Measurements from ENCODE around the gene PKD2L1. TPM values are rescaled to one million over a fixed set of nuclear protein-coding genes. Genes with fewer than 3 reads are reported as not detected.

PKD2L1 gene
- total and polyA plus RNA-seq, 10 of the 15 experiments (the other 5 are each of a cell fraction or from before 2014, with no cell fraction given), result 0.05 to 0.17 (median 0.08) TPM; not detected in 6

GRCh38 chr10:100377830-100378229, 47.8 kb upstream of the PKD2L1 start:
- peak; percentile 45 for DNase-seq (ENCODE audit: low read depth, low spot score)
- TF ChIP-seq ATF7 (IDR thresholded peaks at IDR 0.05; ENCODE audit: low read depth) (peak; percentile 60), SRF (IDR thresholded peaks at IDR 0.05; ENCODE audit: low read depth in 2 of 2, low read length in 2 of 2) (no peak), IRF5 (IDR thresholded peaks at IDR 0.05; ENCODE audit: borderline replicate concordance) (peak; percentile 59; the same call in 1 of the 2 replicates), NR2C2 (IDR thresholded peaks at IDR 0.05; ENCODE audit: borderline replicate concordance, control insufficient read depth, insufficient read length, low read depth) (no peak), HDAC6 (IDR thresholded peaks at IDR 0.05; ENCODE audit: unreplicated experiment) (no peak), FOXM1 (IDR thresholded peaks at IDR 0.05; ENCODE audit: low read depth, low read length) (0 out of 2 replicates have a peak, but pooled peaks have one; percentile 47), RELB (IDR thresholded peaks at IDR 0.05; ENCODE audit: low read depth) (peak; percentile 87), IKZF1 (conservative IDR thresholded peaks at IDR 0.05) (no peak; the same call in none of the 2 replicates), EED (IDR thresholded peaks at IDR 0.05; ENCODE audit: low read depth) (peak; percentile 84), DPF2 (IDR thresholded peaks at IDR 0.05) (peak; percentile 46; the same call in 1 of the 2 replicates), EZH2 (IDR thresholded peaks at IDR 0.05; ENCODE audit: borderline replicate concordance, control insufficient read depth, low read depth, low read length) (no peak), MEF2B (IDR thresholded peaks at IDR 0.05; ENCODE audit: partially characterized antibody, poor library complexity, severe bottlenecking) (peak; percentile 15), CBFB (IDR thresholded peaks at IDR 0.05; ENCODE audit: low read depth) (peak; percentile 79; the same call in 1 of the 2 replicates), SREBF1 (IDR thresholded peaks at IDR 0.05; ENCODE audit: low read length) (no peak), EP300 (IDR thresholded peaks at IDR 0.05; ENCODE audit: borderline replicate concordance in 1 of 2, control insufficient read depth in 1 of 2, low read depth in 2 of 2, low read length in 2 of 2) (0 out of 4 replicates have a peak, but pooled peaks of 1 of the 2 experiments have one; percentile 15), BCL11A (IDR thresholded peaks at IDR 0.05; ENCODE audit: low read depth, low read length) (0 out of 2 replicates have a peak, but pooled peaks have one; percentile 11)
- TF ChIP-seq, protein P1, sequence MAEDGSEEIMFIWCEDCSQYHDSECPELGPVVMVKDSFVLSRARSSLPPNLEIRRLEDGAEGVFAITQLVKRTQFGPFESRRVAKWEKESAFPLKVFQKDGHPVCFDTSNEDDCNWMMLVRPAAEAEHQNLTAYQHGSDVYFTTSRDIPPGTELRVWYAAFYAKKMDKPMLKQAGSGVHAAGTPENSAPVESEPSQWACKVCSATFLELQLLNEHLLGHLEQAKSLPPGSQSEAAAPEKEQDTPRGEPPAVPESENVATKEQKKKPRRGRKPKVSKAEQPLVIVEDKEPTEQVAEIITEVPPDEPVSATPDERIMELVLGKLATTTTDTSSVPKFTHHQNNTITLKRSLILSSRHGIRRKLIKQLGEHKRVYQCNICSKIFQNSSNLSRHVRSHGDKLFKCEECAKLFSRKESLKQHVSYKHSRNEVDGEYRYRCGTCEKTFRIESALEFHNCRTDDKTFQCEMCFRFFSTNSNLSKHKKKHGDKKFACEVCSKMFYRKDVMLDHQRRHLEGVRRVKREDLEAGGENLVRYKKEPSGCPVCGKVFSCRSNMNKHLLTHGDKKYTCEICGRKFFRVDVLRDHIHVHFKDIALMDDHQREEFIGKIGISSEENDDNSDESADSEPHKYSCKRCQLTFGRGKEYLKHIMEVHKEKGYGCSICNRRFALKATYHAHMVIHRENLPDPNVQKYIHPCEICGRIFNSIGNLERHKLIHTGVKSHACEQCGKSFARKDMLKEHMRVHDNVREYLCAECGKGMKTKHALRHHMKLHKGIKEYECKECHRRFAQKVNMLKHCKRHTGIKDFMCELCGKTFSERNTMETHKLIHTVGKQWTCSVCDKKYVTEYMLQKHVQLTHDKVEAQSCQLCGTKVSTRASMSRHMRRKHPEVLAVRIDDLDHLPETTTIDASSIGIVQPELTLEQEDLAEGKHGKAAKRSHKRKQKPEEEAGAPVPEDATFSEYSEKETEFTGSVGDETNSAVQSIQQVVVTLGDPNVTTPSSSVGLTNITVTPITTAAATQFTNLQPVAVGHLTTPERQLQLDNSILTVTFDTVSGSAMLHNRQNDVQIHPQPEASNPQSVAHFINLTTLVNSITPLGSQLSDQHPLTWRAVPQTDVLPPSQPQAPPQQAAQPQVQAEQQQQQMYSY (CRISPR knock-in tag; IDR thresholded peaks at IDR 0.05), result no peak

More at GRCh38 chr10:100377830-100378229, 47.8 kb upstream of the PKD2L1 start:
- Histone ChIP-seq H3K9me3 (replicated peaks; ENCODE audit: control insufficient read depth, insufficient read depth, low read length) (no peaks in the 10 kb centered on the region), H3K36me3 (ENCODE audit: control insufficient read depth in 2 of 2, insufficient read depth in 2 of 2, low read length in 1 of 2) (no peaks in the 10 kb centered on the region), H3K4me2 (ENCODE audit: control insufficient read depth, insufficient read depth) (peak overlapping the region; percentile 50), H3K27ac (ENCODE audit: control insufficient read depth, insufficient read depth) (no peak overlapping the region), H2AFZ (ENCODE audit: control insufficient read depth, low read depth, low read length) (no peak overlapping the region), H3K4me1 (ENCODE audit: control insufficient read depth, insufficient read depth, low read length) (peaks cover 16% of the 10 kb centered on the region), H3K79me2 (ENCODE audit: control insufficient read depth, insufficient read depth, low read length) (peaks cover 10% of the 10 kb centered on the region), H3K4me3 (no peak overlapping the region), H3K27me3 (replicated peaks in 1 of 2; ENCODE audit: control insufficient read depth in 2 of 2, insufficient read depth in 2 of 2, low read length in 1 of 2) (no peaks in the 10 kb centered on the region), H3K9ac (ENCODE audit: control insufficient read depth, insufficient read depth, low read length) (no peak overlapping the region), H4K20me1 (ENCODE audit: control insufficient read depth, insufficient read depth) (no peaks in the 10 kb centered on the region)
- BruUV-seq (replicated peaks), result no TSS peak
- ATAC-seq (peak; percentile 55), FAIRE-seq (no peak)
- ChIA-PET SMC1A (ENCODE audit: uncharacterized antibody, unreplicated experiment) (interaction anchor here (0.8 to 7.7 kb wide), 13 partner anchors 9 to 140 kb away, joined by 3 to 118 read pairs (median 5); partner anchors contain the start of gene SCD), RAD21 (ENCODE audit: unreplicated experiment) (interaction anchor here (0.9 to 3.1 kb wide), 10 partner anchors 26 to 55 kb away, joined by 3 to 14 read pairs (median 6); partner anchors contain the start of gene SCD), POLR2A (interaction anchor here (0.7 to 6.5 kb wide), 4 partner anchors 13 to 1554 kb away, joined by 3 to 191 read pairs (median 4); partner anchors contain the start of genes HIF1AN and SCD), CTCF (interaction anchor here (0.6 to 2.3 kb wide), 11 partner anchors 17 to 141 kb away, joined by 4 to 14 read pairs (median 5); no protein-coding TSS in a partner anchor)
- 0% methylated on average over 4 of the region's 5 CpGs for WGBS (ENCODE audit: insufficient coverage, insufficient replicate concordance, low lambda C conversion rate, missing lambda C conversion rate)
- in situ Hi-C loops (cut with MboI) (no loop called here), intact Hi-C loops (cut with micrococcal nuclease; ENCODE audit: unreplicated experiment) (no loop called here)
